GM12801 (cell line): ENCODE results near the gene MARK4.

Experiments used
- CTCF ChIP-seq: IDR thresholded peaks from one replicate; pipeline ENCODE4 v1.5.1; 2011; ENCODE audit warnings: control low read depth; ENCODE audit not compliant: insufficient read length; ENCODE audit errors: extremely low read depth

The MARK4 gene

GRCh38 chr19:45245334-45245787 lies 5.7 kb upstream of the MARK4 start, which contains the start of gene EXOC3L2:
TSS of gene EXOC3L2 (minus strand) at chr19:45245407. CDS start at chr19:45239045, 6,362 bp downstream.
- no peak for TF ChIP-seq CTCF

- no peak for TF ChIP-seq CTCF
Observed at GRCh38 chr19:45245826-45246225, 5.2 kb upstream of the MARK4 start.

- no peak for TF ChIP-seq CTCF
Observed at GRCh38 chr19:45247136-45247535, 3.9 kb upstream of the MARK4 start.

- no peak for TF ChIP-seq CTCF
Observed at GRCh38 chr19:45249261-45250033, 1.6 kb upstream of the MARK4 start.

- no peak for TF ChIP-seq CTCF
Observed at GRCh38 chr19:45250216-45250831, 747 bp upstream of the MARK4 start.

- TF ChIP-seq CTCF: no peak
Observed at GRCh38 chr19:45251452-45252354, 632 bp downstream of the MARK4 start.
